Activated CD4-positive, alpha-beta memory T cell treated with anti-CD3 and anti-CD28 coated beads, Interleukin-2, amount 10 ng/mL, durations not matched to agents 7 days and 5 days (primary cell): ENCODE measurements around the gene RPH3AL. TPM values are rescaled to one million over a fixed set of nuclear protein-coding genes. Genes with fewer than 3 reads are reported as not detected.

ENCODE experiments used
- CTCF ChIA-PET: fragments of 350-600 bp; sonication (Branson Sonifier 250); formaldehyde crosslinking; loops from one replicate; lab custom pipeline; 2021; ENCODE audit warnings: antibody characterized with exemption, inconsistent platforms; lab: Charles Lee
- POLR2A ChIA-PET: fragments of 350-600 bp; sonication (Branson Sonifier 250); formaldehyde crosslinking; loops from one replicate; lab custom pipeline; 2021; ENCODE audit warnings: antibody characterized with exemption; lab: Charles Lee
- DNase-seq: peaks from one replicate; pipeline ENCODE4 v3.0.0-alpha.2; 2020
- H3K27ac Mint-ChIP-seq: one replicate; pipeline ENCODE4 v1.8.0; 2021; ENCODE audit warnings: mild to moderate bottlenecking, mixed read lengths
- H3K27me3 Mint-ChIP-seq: one replicate; pipeline ENCODE4 v1.8.0; 2021; ENCODE audit warnings: mixed read lengths
- H3K36me3 Mint-ChIP-seq: one replicate; pipeline ENCODE4 v1.8.0; 2021; ENCODE audit warnings: low read depth, mixed read lengths
- H3K4me1 Mint-ChIP-seq: one replicate; pipeline ENCODE4 v1.8.0; 2021; ENCODE audit warnings: mixed read lengths
- H3K4me3 Mint-ChIP-seq: one replicate; pipeline ENCODE4 v1.8.0; 2021; ENCODE audit warnings: mild to moderate bottlenecking, mixed read lengths
- H3K9me3 Mint-ChIP-seq: one replicate; pipeline ENCODE4 v1.8.0; 2021; ENCODE audit warnings: mixed read lengths
- total RNA-seq, 2 experiments: library from RNA; stranded (reverse); gene quantifications; one replicate each; pipeline ENCODE4 v1.2.3, GENCODE V29; 2021

The RPH3AL gene
- total RNA-seq, 2 experiments from 2014 or later: 2.5 to 2.8 TPM

DNA sequence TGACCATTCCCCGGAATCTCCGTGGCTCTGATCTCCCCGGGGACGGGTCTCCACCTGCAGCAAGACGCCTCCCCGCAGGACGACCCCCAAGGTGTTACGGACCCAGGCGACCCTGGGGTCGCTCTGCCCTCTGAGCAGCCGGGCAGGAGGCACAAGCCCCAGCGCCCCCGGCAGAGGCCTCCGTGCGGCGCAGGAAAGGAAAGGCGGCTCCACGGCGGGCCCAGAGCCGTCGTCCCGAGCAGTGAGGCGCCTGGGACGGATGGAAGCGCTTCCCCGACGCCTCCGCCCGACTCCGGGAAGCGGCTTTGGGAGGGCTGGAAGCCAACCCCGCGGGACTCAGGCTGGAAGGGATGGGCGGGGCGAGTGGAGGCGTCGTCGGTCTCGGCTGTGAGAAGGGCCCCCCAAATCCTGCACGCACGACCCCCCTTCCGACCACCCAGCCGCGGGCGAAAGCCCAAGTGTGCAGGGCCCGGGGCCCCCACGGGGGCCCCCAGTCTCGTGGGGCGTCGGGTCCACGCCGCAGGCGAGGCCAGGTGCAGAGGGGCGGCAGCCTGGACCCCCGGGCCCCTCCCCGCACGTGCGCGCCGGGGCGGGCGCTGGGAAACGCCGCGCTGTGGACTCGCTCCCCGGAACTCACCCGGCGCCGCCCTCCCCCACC is 32.7 kb upstream of the RPH3AL start:
- no peak overlapping the region for H3K27ac Mint-ChIP-seq
- ChIA-PET POLR2A (no interaction called here), CTCF (interaction anchor here (0.9 to 1.6 kb wide), 2 partner anchors 27 to 315 kb away, joined by 3 to 6 read pairs; no protein-coding TSS in a partner anchor)
- peaks cover 17% of the 10 kb centered on the region for H3K4me1 Mint-ChIP-seq
- H3K27me3 Mint-ChIP-seq: peaks cover 32% of the 10 kb centered on the region
- peaks cover 3% of the 10 kb centered on the region for H3K36me3 Mint-ChIP-seq
- no peak for DNase-seq
- H3K9me3 Mint-ChIP-seq: peaks cover 3% of the 10 kb centered on the region
- H3K4me3 Mint-ChIP-seq: peak overlapping the region; percentile 53

DNA sequence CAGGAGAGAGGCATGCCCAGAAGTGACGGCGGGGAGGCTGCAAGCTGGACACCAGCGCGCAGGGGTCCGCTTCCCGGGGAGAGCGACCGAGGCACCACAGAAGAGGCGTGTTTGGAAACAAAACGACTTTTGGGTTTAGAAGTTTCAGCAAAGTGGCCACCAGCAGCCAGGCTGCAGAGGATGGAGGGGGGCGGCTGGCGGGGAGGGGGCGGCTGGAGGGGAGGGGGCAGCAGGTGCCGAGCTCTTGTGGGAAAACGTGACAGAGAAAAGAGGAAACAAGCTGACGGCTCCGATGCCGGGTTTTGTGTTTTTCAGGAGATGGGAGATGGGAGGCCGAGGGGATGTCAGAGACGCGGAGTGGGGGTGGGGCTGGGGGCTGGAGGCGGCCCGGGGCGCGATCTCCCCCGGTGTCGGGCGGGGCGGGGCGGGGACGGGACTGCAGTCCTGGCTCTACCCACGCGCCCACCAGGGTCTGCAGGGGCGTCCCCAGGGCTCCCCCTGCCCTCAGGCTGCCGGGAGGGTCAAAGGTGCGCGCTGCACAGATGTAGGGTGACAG is 32.1 kb upstream of the RPH3AL start:
- Mint-ChIP-seq H3K36me3 (peaks cover 3% of the 10 kb centered on the region), H3K9me3 (peaks cover 3% of the 10 kb centered on the region), H3K4me3 (peak overlapping the region; percentile 53), H3K27me3 (peaks cover 32% of the 10 kb centered on the region), H3K27ac (no peak overlapping the region), H3K4me1 (peaks cover 17% of the 10 kb centered on the region)
- DNase-seq: no peak
- CTCF ChIA-PET: interaction anchor here (0.8 kb wide), 1 partner anchor 315 kb away, joined by 3 read pairs; no protein-coding TSS in a partner anchor
- POLR2A ChIA-PET: no interaction called here

DNA sequence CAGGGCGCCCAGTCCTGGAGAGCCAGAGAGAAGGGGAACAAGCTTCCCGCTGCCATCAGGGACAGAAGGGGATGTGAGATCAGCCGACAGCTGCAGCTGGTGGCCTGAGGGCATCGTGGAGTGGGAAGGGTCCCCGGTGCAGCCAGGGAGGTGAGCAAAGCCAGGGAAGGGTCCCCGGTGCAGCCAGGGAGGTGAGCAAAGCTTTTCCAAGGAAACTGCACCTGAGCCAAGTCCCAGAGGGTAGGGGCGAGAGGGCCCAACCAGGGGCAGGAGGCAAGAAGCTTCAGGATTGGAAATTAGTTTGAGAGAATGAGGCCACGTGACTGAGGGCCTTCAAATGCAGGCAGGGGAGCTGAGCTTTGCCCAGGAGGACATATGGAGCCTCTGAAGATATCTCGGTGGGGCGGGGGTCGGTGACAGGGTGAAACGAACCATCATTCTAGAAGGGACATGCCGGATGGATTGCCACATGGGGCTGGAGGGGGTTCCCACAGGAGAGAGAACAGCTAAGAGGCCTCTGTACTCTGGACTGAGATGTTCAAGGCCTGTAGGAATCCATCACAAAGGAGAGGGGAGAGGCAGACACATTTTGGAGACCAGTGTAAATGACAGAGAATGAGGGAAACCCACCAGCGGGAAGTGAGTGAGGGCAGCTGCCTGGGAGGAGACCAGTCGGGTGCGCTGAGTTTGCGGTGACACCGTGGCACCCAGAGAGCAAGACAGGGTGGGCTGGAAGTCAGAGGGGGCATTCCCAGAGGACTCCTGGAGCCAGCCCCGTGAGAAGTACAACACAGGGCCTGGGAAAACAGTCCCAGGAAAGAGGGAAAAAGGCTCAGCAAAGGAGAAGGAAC is 31.4 kb upstream of the RPH3AL start:
- POLR2A ChIA-PET: no interaction called here
- DNase-seq: no peak
- Mint-ChIP-seq H3K36me3 (peaks cover 3% of the 10 kb centered on the region), H3K27ac (no peak overlapping the region), H3K27me3 (peaks cover 32% of the 10 kb centered on the region), H3K4me3 (peak overlapping the region; percentile 44), H3K4me1 (peaks cover 17% of the 10 kb centered on the region), H3K9me3 (peaks cover 3% of the 10 kb centered on the region)
- CTCF ChIA-PET: interaction anchor here (0.5 to 0.8 kb wide), 2 partner anchors 164 to 316 kb away, joined by 3 read pairs; no protein-coding TSS in a partner anchor

DNA sequence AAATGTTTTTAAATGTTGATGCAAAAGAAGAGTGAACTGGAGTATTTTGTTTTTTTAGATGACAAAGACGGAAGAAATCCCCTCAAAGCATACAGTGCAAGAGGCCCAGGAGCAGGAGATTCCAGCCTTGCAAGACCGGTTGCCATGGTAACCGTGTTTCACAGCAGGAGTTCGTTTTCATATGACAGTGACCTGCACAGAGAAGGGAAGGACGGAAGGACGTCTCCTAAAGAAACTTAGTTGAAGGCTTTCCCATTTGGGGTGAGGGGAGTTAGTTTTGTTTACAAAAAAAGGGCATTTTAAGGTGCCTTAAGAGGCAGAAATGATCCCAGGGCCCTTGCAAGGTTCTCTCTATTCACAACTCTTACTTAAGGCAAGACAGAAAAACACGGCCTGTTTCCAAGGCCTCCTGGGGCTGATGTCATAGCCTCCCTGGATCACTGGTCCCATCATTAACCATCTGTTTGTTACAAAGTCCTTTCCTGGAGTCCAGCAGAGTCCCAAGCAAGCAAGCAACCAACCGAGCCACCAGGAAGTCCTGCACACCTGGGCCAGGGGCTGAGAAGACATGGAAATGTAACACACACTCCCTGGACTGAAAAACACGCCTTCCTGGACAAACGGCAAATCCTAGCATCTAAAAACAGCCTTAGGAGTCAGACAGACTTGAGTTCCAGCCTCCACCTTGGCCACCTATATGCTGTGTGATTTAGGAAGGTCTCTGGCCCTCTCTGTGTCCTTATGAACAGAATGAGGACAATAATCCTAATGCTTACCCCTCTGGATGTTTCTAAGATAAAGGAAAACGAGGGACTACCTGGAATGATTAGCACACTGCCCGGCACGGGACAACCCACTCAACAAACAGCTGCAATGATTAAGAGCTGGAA is 30.3 kb upstream of the RPH3AL start:
- H3K9me3 Mint-ChIP-seq: peaks cover 3% of the 10 kb centered on the region
- H3K36me3 Mint-ChIP-seq: peaks cover 3% of the 10 kb centered on the region
- POLR2A ChIA-PET: no interaction called here
- H3K27me3 Mint-ChIP-seq: peaks cover 30% of the 10 kb centered on the region
- CTCF ChIA-PET: interaction anchor here (0.5 kb wide), 1 partner anchor 163 kb away, joined by 3 read pairs; no protein-coding TSS in a partner anchor
- peaks cover 17% of the 10 kb centered on the region for H3K4me1 Mint-ChIP-seq
- no peak for DNase-seq
- peak overlapping the region; percentile 23 for H3K4me3 Mint-ChIP-seq
- no peak overlapping the region for H3K27ac Mint-ChIP-seq

DNA sequence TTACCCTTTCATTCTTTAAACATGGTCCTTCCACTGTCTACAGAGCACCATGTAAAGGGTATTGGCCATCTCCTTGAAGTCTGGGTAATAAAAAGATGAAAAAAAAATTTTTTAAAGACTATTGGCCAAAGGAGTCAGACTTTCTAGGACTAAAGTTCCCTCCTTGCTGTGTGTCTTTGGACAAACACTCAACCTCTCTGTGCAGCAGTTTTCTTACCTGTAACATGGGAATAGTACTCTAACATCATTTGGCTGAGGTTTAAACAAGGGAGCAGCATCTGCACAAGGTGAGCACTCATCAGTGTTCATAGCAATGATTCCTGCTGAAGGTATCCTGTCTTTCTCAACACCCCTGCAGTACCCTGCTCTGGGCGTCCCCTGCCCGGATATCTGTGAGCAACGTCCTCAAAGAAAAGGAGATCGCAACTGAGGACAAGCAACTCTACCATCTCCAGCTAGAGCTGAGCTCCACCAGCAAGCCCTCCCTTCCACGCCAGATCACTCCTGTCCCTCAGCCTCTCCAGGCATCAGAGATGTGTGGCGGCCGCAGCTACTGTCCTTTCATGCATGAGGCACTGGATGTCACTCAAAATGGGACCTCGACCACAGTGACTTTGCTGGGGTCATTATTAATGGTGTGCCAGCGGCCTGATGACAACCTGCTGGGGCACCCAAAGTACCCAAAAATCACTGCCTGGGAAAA is 29.5 kb upstream of the RPH3AL start:
- ChIA-PET POLR2A (no interaction called here), CTCF (no interaction called here)
- no peak overlapping the region for H3K27ac Mint-ChIP-seq
- DNase-seq: no peak
- H3K27me3 Mint-ChIP-seq: peaks cover 25% of the 10 kb centered on the region
- peaks cover 3% of the 10 kb centered on the region for H3K9me3 Mint-ChIP-seq
- H3K4me3 Mint-ChIP-seq: no peak overlapping the region
- H3K36me3 Mint-ChIP-seq: peaks cover 3% of the 10 kb centered on the region
- peaks cover 17% of the 10 kb centered on the region for H3K4me1 Mint-ChIP-seq

DNA sequence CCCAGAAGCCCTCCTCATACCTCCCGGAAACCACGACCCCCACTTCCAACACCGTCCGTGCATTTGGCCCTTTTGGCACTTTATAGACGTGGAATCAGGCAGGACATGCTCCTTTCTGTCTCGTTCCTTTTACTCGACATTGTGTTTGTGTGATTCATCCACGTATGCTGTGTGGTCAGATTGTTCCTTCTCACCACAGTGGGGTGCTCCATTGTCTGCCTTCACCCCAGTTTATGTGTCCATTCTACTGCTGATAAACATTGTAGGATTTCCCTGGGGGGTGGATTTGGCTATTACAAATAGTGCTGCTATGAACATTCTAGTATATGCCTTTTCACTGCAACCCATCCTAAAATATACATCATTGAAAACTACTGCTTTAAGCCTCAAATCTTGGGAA is 28.9 kb upstream of the RPH3AL start:
- peaks cover 3% of the 10 kb centered on the region for H3K36me3 Mint-ChIP-seq
- POLR2A ChIA-PET: no interaction called here
- no peak overlapping the region for H3K4me3 Mint-ChIP-seq
- peaks cover 3% of the 10 kb centered on the region for H3K9me3 Mint-ChIP-seq
- peaks cover 20% of the 10 kb centered on the region for H3K27me3 Mint-ChIP-seq
- peaks cover 12% of the 10 kb centered on the region for H3K4me1 Mint-ChIP-seq
- DNase-seq: no peak
- H3K27ac Mint-ChIP-seq: peak overlapping the region; percentile 12
- CTCF ChIA-PET: no interaction called here

DNA sequence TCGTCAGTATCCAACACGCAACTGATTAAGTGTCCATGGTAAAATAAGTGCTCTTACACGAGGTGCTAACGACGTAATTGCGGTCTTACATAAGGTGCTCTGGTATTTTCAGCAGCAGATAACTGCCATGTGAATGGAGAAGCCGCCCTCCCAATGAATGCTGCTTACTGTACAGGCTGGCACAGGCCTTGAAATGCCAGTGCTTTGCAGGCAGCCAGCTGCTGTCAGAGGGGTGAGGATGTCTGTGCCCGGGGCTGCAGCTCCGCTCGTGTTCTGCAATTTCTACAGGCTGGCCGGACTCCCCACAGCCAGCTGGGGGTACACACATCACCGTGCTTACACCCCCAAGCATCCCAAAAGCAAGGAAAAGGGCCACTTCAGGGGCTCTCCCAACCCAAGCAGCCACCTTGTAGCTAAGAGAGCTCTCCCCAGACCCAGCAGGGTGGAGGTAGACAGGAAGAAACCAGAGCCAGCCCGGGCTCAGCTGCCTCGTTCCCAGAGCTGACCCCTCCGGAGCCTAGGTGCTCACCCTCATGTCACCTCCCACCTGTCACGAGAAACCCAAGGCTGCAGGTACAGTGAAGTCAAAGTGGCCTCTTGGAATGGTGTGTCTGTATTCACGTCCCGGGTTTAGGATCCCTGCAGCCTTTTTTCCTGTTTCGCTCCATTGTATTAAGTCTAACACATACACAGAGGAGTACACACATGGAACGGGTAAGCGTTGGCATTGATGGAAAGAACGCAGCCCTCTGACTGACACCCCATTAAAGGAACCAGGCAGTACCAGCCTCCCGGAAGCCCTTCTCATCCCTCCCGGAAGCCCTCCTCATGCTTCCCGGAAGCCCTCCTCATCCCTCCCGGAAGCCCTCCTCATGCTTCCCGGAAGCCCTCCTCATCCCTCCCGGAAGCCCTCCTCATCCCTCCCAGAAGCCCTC is 27.2 kb upstream of the RPH3AL start:
- H3K36me3 Mint-ChIP-seq: peaks cover 3% of the 10 kb centered on the region
- ChIA-PET POLR2A (no interaction called here), CTCF (no interaction called here)
- H3K27me3 Mint-ChIP-seq: peaks cover 16% of the 10 kb centered on the region
- H3K9me3 Mint-ChIP-seq: peaks cover 3% of the 10 kb centered on the region
- no peak overlapping the region for H3K27ac Mint-ChIP-seq
- H3K4me1 Mint-ChIP-seq: peaks cover 9% of the 10 kb centered on the region
- DNase-seq: no peak
- no peak overlapping the region for H3K4me3 Mint-ChIP-seq

DNA sequence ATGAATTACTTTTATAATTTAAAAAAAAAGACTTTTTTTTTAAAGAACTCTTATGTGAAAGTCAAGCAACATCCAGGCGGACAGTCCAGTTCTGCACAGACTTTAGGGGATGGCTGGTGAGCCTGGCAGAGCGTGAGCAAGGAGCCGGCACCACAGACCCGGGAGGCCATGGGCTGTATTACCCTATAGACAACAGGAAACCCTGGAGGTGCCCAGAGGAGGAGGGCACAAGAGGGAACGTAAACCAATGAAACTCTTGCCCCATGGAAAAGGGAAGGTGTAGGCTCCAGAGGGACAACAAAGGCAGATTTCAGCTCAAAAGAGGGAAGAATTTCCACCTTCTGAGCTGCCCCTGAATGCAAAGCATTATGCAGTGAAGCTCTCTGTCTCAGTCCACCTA is 25.5 kb upstream of the RPH3AL start:
- DNase-seq: no peak
- Mint-ChIP-seq H3K36me3 (peaks cover 3% of the 10 kb centered on the region), H3K27ac (no peak overlapping the region), H3K4me1 (peaks cover 3% of the 10 kb centered on the region), H3K27me3 (peaks cover 1% of the 10 kb centered on the region), H3K4me3 (no peak overlapping the region), H3K9me3 (peaks cover 3% of the 10 kb centered on the region)
- ChIA-PET CTCF (interaction anchor here (0.6 kb wide), 1 partner anchor 326 kb away, joined by 3 read pairs; no protein-coding TSS in a partner anchor), POLR2A (no interaction called here)

DNA sequence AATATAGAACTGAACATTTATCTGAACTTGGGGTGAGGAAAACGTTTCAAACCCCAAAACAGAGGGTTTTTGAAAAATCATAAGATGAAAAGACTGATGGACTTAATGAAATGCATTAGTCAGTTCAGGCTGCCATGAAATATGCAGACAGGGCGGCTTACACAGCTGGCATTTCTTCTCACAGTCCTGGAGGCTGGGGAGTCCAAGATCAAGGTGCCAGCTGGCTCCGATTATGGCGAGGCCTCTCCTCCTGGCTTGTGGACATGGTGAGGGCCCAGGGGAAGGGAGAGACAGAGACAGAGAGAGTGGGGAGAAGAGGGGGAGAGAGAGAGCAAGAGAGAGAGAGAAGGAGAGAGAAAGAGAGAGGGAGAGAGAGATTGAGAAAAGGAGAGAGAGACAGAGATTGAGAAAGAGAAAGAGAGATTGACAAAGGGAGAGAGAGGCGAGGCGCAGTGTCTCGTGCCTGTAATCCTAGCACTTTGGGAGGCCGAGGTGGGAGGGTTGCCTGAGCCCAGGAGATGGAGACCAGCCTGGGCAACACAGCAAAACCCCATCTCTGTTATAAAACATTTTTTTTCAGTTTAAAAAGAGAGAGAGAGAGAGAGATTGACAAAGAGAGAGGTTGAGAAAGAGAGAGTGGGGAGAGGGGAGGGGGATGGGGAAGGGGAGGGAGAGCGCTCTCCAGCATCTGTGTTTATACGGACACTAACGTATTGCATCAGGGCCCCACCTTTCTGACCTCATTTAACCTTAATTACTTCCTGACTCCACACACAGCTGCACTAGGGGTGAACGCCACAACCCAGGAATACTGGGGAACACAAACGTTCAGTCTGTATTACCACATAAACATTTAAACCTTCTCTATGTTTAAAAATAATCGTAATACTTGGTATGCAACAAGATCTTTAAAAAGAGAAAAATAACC is 24.6 kb upstream of the RPH3AL start:
- peaks cover 1% of the 10 kb centered on the region for H3K27me3 Mint-ChIP-seq
- no peak overlapping the region for H3K27ac Mint-ChIP-seq
- no peak overlapping the region for H3K4me3 Mint-ChIP-seq
- H3K4me1 Mint-ChIP-seq: peaks cover 3% of the 10 kb centered on the region
- peaks cover 3% of the 10 kb centered on the region for H3K36me3 Mint-ChIP-seq
- POLR2A ChIA-PET: no interaction called here
- no peak for DNase-seq
- H3K9me3 Mint-ChIP-seq: peaks cover 3% of the 10 kb centered on the region
- CTCF ChIA-PET: no interaction called here

DNA sequence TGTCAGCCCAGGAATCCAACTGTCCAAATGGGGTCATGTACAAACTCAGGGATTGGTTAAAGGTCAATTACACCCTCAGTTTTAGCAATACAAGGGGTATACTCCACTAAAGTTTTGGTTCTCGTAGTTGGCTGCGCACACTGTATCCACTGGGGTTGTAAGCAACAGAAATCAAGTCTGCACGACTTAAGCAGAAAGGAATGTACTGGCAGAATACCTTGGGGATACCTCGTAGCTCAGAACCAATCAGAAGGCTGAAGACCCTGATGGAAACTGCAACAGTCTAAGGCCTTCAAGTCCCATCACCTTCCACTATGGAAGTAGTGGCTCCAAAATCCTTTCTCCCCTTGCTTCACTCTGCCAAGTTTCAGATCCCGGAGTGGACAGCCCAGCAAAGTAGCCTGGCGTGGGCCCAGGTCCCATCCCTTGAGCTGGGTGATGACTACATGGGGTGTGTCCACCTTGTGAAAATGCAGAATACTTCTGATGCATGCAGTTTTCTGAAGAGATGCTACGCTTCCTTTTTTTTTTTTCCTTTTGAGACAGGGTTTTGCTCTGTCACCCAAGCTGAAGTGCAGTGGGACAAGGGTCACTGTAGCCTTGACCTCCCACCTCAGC is 21.1 kb upstream of the RPH3AL start:
- Mint-ChIP-seq H3K27me3 (no peaks in the 10 kb centered on the region), H3K4me3 (no peak overlapping the region), H3K9me3 (no peaks in the 10 kb centered on the region), H3K36me3 (no peaks in the 10 kb centered on the region), H3K27ac (no peak overlapping the region), H3K4me1 (no peaks in the 10 kb centered on the region)
- ChIA-PET POLR2A (interaction anchor here (1.0 kb wide), 1 partner anchor 623 kb away, joined by 3 read pairs; the partner anchor contains the start of gene TIMM22), CTCF (no interaction called here)
- DNase-seq: no peak
